Measurements from ENCODE around the gene HLA-DOB. TPM values are rescaled to one million over a fixed set of nuclear protein-coding genes. Genes with fewer than 3 reads are reported as not detected.

HLA-DOB gene
- total and polyA plus RNA-seq, 2 of the 13 experiments (the other 11 are each of a cell fraction or from before 2014, with no cell fraction given), result not detected

GRCh38 chr6:32851025-32851424, 34.2 kb upstream of the HLA-DOB start:
- 97% methylated on average over 4 of the region's 4 CpGs for WGBS (ENCODE audit: low lambda C conversion rate)
- DNase-seq (ENCODE audit: low spot score), result no peak
- Histone ChIP-seq H3K79me2 (ENCODE audit: insufficient read depth, low read length) (no peaks in the 10 kb centered on the region), H3K9me3 (ENCODE audit: low read length) (no peaks in the 10 kb centered on the region), H3K4me2 (ENCODE audit: low read depth, low read length) (no peak overlapping the region), H3K4me3 (replicated peaks in 1 of 3; ENCODE audit: insufficient read depth in 1 of 3, low read depth in 2 of 3, low read length in 3 of 3) (no peak overlapping the region), H3K4me1 (ENCODE audit: insufficient read depth, low read length) (peaks cover 25% of the 10 kb centered on the region), H3K27ac (ENCODE audit: extremely low read length, insufficient read depth, low read length) (no peak overlapping the region), H3K9ac (ENCODE audit: insufficient read depth, low read depth, low read length) (no peak overlapping the region), H3K27me3 (ENCODE audit: control insufficient read depth in 1 of 2, insufficient read depth in 2 of 2, low read length in 2 of 2) (no peaks in the 10 kb centered on the region; a peak in 1 of 5 replicates), H3K36me3 (replicated peaks in 1 of 2; ENCODE audit: control insufficient read depth in 1 of 2, insufficient read depth in 2 of 2, low read length in 2 of 2) (peaks cover 1 to 6% of the 10 kb centered on the region in 2 experiments; a peak in 2 of 5 replicates), H2AFZ (ENCODE audit: low read length) (no peak overlapping the region), H4K20me1 (ENCODE audit: insufficient read depth, low read length) (no peaks in the 10 kb centered on the region)
- CTCF ChIA-PET (ENCODE audit: low intra/inter-chr PET ratio, low total read pairs), result no interaction called here
- no peak for FAIRE-seq
- TF ChIP-seq YEATS2 (CRISPR knock-in tag; IDR thresholded peaks at IDR 0.05; ENCODE audit: borderline replicate concordance) (no peak), PRMT3 (CRISPR knock-in tag; IDR thresholded peaks at IDR 0.05; ENCODE audit: borderline replicate concordance, low read depth) (no peak), MED13 (CRISPR knock-in tag; IDR thresholded peaks at IDR 0.05) (no peak), CREB3 (CRISPR knock-in tag; IDR thresholded peaks at IDR 0.05) (no peak), ZBTB7B (CRISPR knock-in tag; IDR thresholded peaks at IDR 0.05) (no peak), ETV6 (CRISPR knock-in tag; conservative IDR thresholded peaks at IDR 0.05) (no peak), RBAK (CRISPR knock-in tag; IDR thresholded peaks at IDR 0.05) (no peak), NRL (CRISPR knock-in tag; IDR thresholded peaks at IDR 0.05; ENCODE audit: borderline replicate concordance) (no peak), KMT2A (CRISPR knock-in tag; IDR thresholded peaks at IDR 0.05) (no peak), ZNF777 (CRISPR knock-in tag; IDR thresholded peaks at IDR 0.05) (no peak), HMG20A (CRISPR knock-in tag; IDR thresholded peaks at IDR 0.05; ENCODE audit: borderline replicate concordance) (no peak), CREB1 (IDR thresholded peaks at IDR 0.05) (no peak), CREB1 (CRISPR knock-in tag; IDR thresholded peaks at IDR 0.05) (no peak), ZMYM3 (CRISPR knock-in tag; IDR thresholded peaks at IDR 0.05) (no peak), TCF7 (IDR thresholded peaks at IDR 0.05; ENCODE audit: low read depth) (no peak), CEBPZ (IDR thresholded peaks at IDR 0.05; ENCODE audit: low read length) (no peak), ZNF234 (CRISPR knock-in tag; conservative IDR thresholded peaks at IDR 0.05) (no peak)
- POLR2A ChIA-PET, result interaction anchor here (0.6 to 0.8 kb wide), 2 partner anchors 13 to 45 kb away, joined by 3 read pairs; partner anchors contain the start of gene TAP2
- no peak for ATAC-seq
- intact Hi-C loops (cut with micrococcal nuclease; ENCODE audit: unreplicated experiment), result no loop called here
- no TSS peak for BruUV-seq (replicated peaks)
- in situ Hi-C loops (cut with HindIII; ENCODE audit: extremely low pct_ligation_motif_present, low pct_unique_long_range_greater_than_20kb), result no loop called here

All from HepG2 (cell line).